ELR (cell line): ENCODE data around the gene TMEFF2.
"Not testable (repeated sequence)": the region's sequence is repeated elsewhere in the genome, so short reads cannot be mapped to it uniquely, and the experiment has no call there.

ENCODE experiments used
- DNase-seq: peaks from one replicate; pipeline ENCODE4 v3.0.0-alpha.2; 2015; ENCODE audit warnings: low read depth

The TMEFF2 gene

DNA sequence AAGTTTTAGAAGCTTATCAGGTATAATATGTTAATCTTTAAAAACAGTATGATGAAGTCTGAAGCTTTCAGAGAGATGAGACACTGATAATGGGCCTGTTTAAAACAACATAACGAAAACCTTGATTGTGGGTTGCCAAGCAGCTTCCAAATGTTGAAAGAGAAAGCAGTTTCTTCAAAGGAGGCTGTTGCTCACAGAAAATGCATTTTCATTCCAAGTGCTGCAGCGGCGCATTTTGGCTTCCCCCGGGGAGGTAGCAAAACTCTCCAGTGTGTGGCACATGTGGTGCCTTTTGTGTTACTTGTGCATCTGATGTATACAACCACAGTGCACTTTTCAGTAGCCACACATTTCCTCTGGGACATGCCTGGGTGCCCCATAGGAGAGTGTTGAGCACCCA, 66.1 kb downstream of the TMEFF2 start:
- DNase-seq = no peak

DNA sequence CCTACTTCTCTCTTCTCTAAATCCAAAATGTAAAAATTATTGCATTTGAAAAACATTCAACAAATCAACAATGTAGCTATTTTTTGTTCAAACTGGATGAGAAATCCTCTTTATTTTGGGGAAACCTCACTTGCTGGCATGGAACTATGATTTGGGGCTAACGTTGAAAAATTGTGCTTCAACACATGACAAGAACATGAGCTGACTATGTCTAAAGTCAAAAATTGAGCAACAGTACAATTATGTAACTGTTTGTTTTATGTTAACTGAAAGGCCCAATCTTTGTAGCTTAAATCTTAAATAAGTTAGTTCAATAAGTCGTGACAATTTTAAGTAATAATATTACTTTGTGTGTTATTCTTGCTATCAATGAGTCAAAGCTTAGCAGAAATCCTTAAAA, 67.3 kb downstream of the TMEFF2 start:
- no peak for DNase-seq

GRCh38 chr2:192126912-192127311, 67.8 kb downstream of the TMEFF2 start:
- DNase-seq = no peak

DNA sequence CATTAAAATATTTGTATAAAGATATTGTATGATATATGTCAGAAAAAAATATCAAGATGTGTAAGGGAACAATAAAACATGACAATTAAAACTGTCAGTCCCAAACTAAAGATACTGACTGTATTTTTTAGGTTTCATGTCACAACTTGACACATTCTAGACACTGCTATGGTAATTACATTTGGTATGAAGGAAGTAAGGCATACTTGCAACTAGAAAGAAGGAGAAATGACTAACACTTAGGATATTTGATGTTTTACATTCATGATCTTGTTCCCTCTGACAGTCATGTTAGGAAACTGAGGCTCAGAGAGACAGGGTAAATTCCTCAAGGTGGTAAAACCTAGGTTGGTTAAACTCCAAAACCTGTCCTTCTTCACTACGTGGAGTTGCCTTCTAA, 68.3 kb downstream of the TMEFF2 start:
- peak; percentile 14 for DNase-seq

DNA sequence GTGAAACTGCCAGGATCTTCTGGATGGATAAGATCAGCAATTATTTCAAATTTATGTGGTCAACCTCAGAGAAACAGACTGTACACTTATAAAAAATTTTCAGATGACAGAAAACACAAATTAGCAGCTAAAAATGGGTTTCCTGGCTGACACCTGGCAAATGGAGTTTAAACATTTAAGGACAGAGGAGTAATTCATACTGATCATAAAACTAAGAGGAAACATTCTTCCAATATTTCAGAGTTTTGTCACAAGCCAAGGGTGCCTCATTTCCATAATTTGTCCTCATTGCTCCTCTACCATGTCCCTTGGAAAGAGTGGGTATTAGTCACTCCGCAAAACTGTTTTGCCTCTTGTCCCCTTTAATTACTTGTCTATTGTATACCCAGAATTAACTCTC, 70.2 kb downstream of the TMEFF2 start:
- DNase-seq = peak; percentile 32

- no peak for DNase-seq
Observed at GRCh38 chr2:192123847-192124246, 70.9 kb downstream of the TMEFF2 start.

DNA sequence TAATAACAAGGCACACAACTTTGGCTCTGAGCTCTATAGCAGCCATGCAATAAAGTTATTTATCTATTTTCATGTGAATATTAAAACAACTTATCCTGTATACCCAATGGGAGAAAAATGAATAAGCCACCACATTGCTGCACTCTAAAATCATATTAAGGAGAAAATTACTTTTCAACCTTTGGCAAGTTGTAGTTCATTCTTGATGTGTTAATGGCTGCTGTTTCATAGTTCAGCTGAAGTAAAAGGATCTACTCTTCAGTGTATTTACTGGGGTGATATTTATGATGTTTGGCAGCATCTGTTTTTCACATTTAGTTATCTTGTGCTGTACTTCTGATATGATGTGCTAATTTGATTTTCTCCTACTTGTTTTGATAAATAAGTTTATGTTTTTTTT, 71.8 kb downstream of the TMEFF2 start:
- no peak for DNase-seq

GRCh38 chr2:192122141-192122540, 72.6 kb downstream of the TMEFF2 start:
- no peak for DNase-seq

DNA sequence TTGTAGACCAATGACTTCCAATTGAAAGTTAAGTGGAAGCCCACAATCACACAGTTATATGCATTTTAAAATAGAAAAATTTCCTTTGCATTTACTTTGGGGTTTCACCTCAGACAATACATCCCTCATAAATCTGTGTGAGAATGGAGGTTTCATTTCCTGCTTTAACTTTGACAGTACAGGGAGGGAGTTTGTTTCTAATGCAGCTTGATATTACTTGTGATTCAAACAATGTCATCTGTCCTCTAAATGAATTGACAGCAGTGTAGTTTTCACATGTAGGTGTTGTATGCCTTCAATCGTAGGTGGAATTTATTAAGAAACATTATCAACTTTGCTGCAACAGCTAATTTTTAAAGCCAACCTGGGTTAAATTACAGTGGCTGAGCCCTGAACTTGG, 75.2 kb downstream of the TMEFF2 start:
- no peak for DNase-seq

DNA sequence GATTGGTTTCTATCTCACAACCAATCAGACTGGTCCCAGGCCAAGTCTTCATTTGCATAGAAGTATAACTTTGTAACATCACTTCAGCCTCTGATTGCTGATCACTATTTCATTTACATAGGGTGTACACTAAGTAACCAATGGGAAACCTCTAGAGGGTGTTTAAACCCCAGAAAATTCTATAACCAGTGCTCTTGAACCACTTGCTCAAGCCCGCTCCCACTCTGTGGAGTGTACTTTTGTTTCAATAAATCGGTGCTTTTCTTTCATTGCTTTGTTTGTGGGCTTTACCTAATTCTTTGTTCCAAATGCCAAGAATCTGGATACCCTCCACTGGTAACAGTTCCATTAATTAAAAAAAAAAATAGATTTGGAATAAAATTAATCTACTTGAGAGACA, 77.0 kb downstream of the TMEFF2 start:
- DNase-seq = no peak

- not testable (repeated sequence) for DNase-seq
Observed at GRCh38 chr2:192111536-192111935, 83.2 kb downstream of the TMEFF2 start.

GRCh38 chr2:192099742-192100141, 95.0 kb downstream of the TMEFF2 start:
- no peak for DNase-seq

DNA sequence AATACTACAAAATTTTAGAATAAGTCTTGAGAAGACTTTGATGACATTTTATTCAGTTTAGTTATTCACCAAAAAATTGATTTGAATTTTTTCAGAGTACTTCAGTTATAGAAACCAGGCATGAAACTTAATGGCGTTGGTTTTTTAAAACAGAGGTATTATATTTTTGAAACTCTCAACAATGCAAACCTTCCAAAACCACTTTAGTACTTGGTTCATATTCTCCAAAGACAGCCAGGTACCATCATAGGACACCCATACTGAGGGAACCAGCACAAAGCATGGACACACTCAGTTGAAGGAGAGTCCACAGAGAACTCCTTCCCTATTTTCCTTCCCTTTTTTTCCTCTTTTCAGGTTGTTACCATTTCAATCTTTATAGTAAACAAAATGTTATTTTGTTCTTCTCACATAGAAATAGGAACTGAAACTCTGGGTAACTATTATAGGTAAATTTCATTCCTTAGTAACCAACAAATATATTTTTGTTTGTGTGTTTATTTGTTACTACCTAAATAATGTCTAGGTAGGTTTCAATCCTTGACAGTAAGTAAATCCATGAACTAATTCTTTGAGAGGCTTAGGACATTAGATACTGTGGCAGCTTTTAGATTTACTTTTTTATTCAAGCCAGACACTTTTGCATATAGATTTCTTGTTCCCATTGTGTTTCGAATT, 95.8 kb downstream of the TMEFF2 start:
- DNase-seq = no peak

- no peak for DNase-seq
Observed at GRCh38 chr2:192091476-192091875, 103.3 kb downstream of the TMEFF2 start.

- DNase-seq = peak; percentile 8
Observed at GRCh38 chr2:192090911-192091310, 103.8 kb downstream of the TMEFF2 start.

GRCh38 chr2:192087398-192087958, 107.3 kb downstream of the TMEFF2 start:
- DNase-seq = peak; percentile 38

DNA sequence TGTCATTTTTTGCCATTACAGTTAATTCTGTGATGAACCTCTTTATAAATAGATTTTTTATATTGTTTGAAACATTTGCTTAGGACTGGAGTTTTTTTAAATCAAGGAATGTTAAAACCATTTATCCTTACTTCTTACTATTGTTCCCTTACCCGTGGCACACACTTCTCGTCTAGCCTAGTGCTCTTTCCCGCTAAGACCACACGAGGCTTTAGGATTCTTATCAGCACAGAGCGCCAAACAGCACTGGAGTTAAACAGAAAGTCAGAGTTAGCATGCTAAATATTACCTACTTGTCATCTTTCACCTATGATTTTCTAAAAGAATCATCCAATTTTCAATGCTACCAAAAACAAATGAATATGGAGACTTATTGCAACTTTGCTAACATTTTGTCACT, 112.6 kb downstream of the TMEFF2 start:
- no peak for DNase-seq

- not testable (repeated sequence) for DNase-seq
Observed at GRCh38 chr2:192080096-192080495, 114.6 kb downstream of the TMEFF2 start.

DNA sequence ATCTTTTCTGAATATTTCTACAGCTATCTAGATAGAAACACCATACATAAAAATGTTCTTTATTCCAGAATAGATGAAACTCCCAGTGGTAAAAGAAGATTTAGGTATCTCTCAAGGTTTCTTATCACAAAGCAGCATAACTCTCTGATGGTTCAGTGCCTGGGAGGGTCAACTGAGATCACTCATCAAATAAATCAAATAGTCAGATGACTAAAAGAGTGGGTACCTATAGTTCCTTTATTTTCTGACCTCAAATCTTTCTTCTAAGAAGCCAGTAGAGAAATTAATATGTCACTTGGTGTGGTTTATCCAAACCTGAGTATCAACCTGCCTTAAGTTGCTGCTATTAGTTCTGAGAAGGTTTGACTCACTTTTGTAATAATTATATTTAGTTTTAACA, 120.9 kb downstream of the TMEFF2 start:
- no peak for DNase-seq

DNA sequence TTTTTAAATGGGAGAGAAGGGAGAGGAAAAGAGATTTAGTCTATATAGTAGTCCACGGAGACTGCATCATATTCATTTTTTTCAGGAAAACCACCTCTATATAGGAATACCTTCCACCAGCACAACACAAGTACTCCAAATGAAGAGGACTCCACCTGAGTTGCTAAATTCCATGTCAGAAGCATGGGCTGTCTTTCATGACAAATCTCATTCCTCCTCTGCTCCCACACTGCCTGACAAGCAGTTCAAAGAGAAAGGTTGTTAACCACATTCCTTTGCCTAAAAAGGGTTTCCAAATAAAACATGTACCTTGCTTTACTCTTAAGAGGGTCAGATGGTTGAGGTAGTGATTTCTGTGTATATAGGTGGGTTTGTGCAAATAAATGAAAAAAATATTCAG, 122.0 kb downstream of the TMEFF2 start:
- no peak for DNase-seq

GRCh38 chr2:192072261-192072660, 122.5 kb downstream of the TMEFF2 start:
- DNase-seq = no peak

DNA sequence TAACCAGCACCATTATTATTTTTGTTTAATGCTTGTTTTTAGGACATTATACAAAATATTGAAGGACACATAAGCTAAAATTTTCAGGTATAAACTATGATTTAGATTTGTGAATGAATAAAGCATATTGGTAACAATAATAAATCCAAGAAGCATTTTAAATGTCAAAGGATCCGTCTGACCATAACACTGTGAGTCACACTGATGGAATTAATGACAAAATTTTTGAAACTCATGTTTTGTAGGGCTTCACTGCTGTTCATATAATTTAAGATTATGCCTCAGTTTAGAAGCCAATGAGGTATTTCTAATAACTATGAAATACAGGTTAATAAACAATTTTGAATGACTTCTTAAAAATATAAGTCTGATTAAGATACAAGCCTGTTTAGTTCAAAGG, 124.6 kb downstream of the TMEFF2 start:
- DNase-seq = peak; percentile 58

- no peak for DNase-seq
Observed at GRCh38 chr2:192069417-192069816, 125.3 kb downstream of the TMEFF2 start.

- DNase-seq = no peak
Observed at GRCh38 chr2:192068966-192069365, 125.8 kb downstream of the TMEFF2 start.
